ENCODE data around the gene PAXIP1. TPM values are rescaled to one million over a fixed set of nuclear protein-coding genes. Genes with fewer than 3 reads are reported as not detected.
"Not testable (repeated sequence)": the region's sequence is repeated elsewhere in the genome, so short reads cannot be mapped to it uniquely, and the experiment has no call there.

Gene PAXIP1
- total RNA-seq, 1 experiment from 2014 or later, result 32.6 TPM

DNA sequence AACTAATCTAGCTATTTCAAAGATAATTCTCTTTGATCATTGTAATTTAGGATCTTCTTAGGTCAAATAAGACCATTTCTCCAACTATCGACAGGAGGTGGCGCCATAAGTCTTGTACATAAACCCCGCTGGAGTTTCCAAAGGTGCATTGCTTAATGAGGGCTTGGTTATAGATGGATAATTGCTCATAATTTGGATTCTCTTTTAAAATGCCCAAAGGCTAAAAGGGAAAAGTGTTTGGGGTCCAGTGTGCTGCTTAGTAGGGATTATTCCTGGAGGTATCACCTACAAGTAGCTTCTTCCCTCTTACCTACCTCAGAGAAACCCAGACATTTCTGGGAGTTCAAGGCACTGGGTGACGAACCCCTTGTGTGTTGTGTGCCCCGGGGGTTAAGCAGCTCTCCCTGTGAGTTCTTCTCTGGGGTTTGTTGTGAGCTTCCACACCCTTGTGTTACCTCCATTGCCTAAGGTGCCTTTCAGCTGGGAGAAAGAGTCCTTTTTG, 75.2 kb downstream of the PAXIP1 start:
- Histone ChIP-seq H4K91ac (ENCODE audit: insufficient read length, low read depth, low read length) (no peak overlapping the region), H2BK20ac (ENCODE audit: low read depth, low read length, poor library complexity, severe bottlenecking) (no peak overlapping the region), H2BK120ac (ENCODE audit: low read depth, low read length, poor library complexity, severe bottlenecking) (no peak overlapping the region), H3K79me2 (ENCODE audit: insufficient read depth, low read length) (no peaks in the 10 kb centered on the region), H3K9ac (ENCODE audit: extremely low read depth, insufficient read length, low read length) (no peak overlapping the region), H3K4ac (ENCODE audit: low read depth, low read length) (no peak overlapping the region), H2BK12ac (ENCODE audit: insufficient read length, low read depth, low read length) (no peak overlapping the region), H3K4me1 (ENCODE audit: insufficient read depth, low read length) (peaks cover 3% of the 10 kb centered on the region; the same call in 1 of the 2 replicates), H3K4me2 (ENCODE audit: insufficient read depth, insufficient read length, low read length) (no peak overlapping the region), H3K23me2 (ENCODE audit: insufficient read length, low read depth, low read length, poor library complexity, severe bottlenecking) (no peaks in the 10 kb centered on the region), H2AFZ (ENCODE audit: low read length) (no peak overlapping the region), H3K56ac (ENCODE audit: insufficient read length, low read depth, low read length) (no peak overlapping the region), H2AK5ac (ENCODE audit: insufficient read length, low read length) (no peak overlapping the region), H3K14ac (ENCODE audit: insufficient read depth, low read length) (no peak overlapping the region), H4K5ac (ENCODE audit: insufficient read length, low read depth, low read length) (no peak overlapping the region), H3K9me3 (ENCODE audit: control insufficient read depth, low read depth, low read length) (peaks cover 3% of the 10 kb centered on the region), H3T11ph (ENCODE audit: low read length) (no peak overlapping the region), H3K27me3 (ENCODE audit: insufficient read depth, low read length) (no peaks in the 10 kb centered on the region), H4K20me1 (ENCODE audit: control insufficient read depth, insufficient read depth, insufficient read length) (no peaks in the 10 kb centered on the region), H3K18ac (ENCODE audit: insufficient read length, low read depth, low read length) (no peak overlapping the region), H3K79me1 (ENCODE audit: insufficient read depth, low read depth, low read length, poor library complexity, severe bottlenecking) (no peaks in the 10 kb centered on the region), H3K27ac (ENCODE audit: insufficient read length, low read depth, low read length) (no peak overlapping the region), H2BK15ac (ENCODE audit: low read depth, low read length) (no peak overlapping the region), H4K8ac (replicated peaks; ENCODE audit: insufficient read length, low read depth, low read length) (no peak overlapping the region), H3K23ac (ENCODE audit: insufficient read length, low read depth, low read length) (no peak overlapping the region), H2BK5ac (ENCODE audit: insufficient read length, low read length) (no peak overlapping the region)
- no CpG with 5 or more reads among the region's 5 CpGs for WGBS (ENCODE audit: extremely low coverage, insufficient read length, low lambda C conversion rate)
- Mint-ChIP-seq H3K36me3 (ENCODE audit: insufficient read depth in 1 of 3, low read depth in 3 of 3) (peaks cover 5 to 10% (median 6%) of the 10 kb centered on the region in 3 experiments; a peak in 5 of 7 replicates), H3K27ac (no peak overlapping the region), H3K27me3 (ENCODE audit: low read depth) (peaks cover under 1% of the 10 kb centered on the region; the same call in 1 of the 2 replicates), H3K4me1 (peaks cover 24 to 30% of the 10 kb centered on the region in 2 experiments), H3K4me3 (no peak overlapping the region; a peak in 1 of 5 replicates), H3K9me3 (peaks cover 7 to 11% of the 10 kb centered on the region in 2 experiments; a peak in 4 of 5 replicates)
- peak; percentile 65 for DNase-seq
- peak; percentile 84 for TF ChIP-seq CTCF (conservative IDR thresholded peaks at IDR 0.05)

DNA sequence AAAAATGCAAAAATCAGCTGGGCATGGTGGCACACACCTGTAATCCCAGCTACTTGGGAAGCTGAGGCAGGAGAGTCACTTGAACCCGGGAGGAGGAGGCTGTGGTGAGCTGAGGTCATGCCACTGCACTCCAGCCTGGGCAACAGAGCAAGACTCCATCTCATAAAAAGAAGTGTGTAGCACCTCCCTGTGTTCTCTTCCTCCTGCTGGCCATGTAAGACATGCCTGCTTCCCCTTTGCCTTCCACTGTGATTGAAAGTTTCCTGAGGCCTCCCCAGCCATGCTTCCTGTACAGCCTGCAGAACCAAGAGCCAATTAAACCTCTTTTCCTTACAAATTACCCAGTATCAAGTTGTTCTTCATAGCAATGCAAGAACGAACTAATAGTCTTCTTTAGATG, 80.5 kb downstream of the PAXIP1 start:
- H3K14ac ChIP-seq (ENCODE audit: insufficient read depth, low read length); H3K4me2 ChIP-seq (ENCODE audit: insufficient read depth, insufficient read length, low read length); H4K5ac ChIP-seq (ENCODE audit: insufficient read length, low read depth, low read length); H3K9me3 ChIP-seq (ENCODE audit: control insufficient read depth, low read depth, low read length); H2BK5ac ChIP-seq (ENCODE audit: insufficient read length, low read length); H4K20me1 ChIP-seq (ENCODE audit: control insufficient read depth, insufficient read depth, insufficient read length); H3K79me2 ChIP-seq (ENCODE audit: insufficient read depth, low read length); H4K91ac ChIP-seq (ENCODE audit: insufficient read length, low read depth, low read length); DNase-seq; H3K4me3 Mint-ChIP-seq; H3K4me1 ChIP-seq (ENCODE audit: insufficient read depth, low read length); H2BK120ac ChIP-seq (ENCODE audit: low read depth, low read length, poor library complexity, severe bottlenecking); H3K27me3 ChIP-seq (ENCODE audit: insufficient read depth, low read length); H3K36me3 Mint-ChIP-seq (ENCODE audit: insufficient read depth in 1 of 3, low read depth in 3 of 3); H3K27me3 Mint-ChIP-seq (ENCODE audit: low read depth); H3K79me1 ChIP-seq (ENCODE audit: insufficient read depth, low read depth, low read length, poor library complexity, severe bottlenecking); H3K9ac ChIP-seq (ENCODE audit: extremely low read depth, insufficient read length, low read length); H3K56ac ChIP-seq (ENCODE audit: insufficient read length, low read depth, low read length); H3K27ac Mint-ChIP-seq; H2BK20ac ChIP-seq (ENCODE audit: low read depth, low read length, poor library complexity, severe bottlenecking); H3K23me2 ChIP-seq (ENCODE audit: insufficient read length, low read depth, low read length, poor library complexity, severe bottlenecking); H3K9me3 Mint-ChIP-seq; H3K4me1 Mint-ChIP-seq; H2BK15ac ChIP-seq (ENCODE audit: low read depth, low read length); H2AFZ ChIP-seq (ENCODE audit: low read length); H3K18ac ChIP-seq (ENCODE audit: insufficient read length, low read depth, low read length); H3K4ac ChIP-seq (ENCODE audit: low read depth, low read length); H2AK5ac ChIP-seq (ENCODE audit: insufficient read length, low read length); H3K23ac ChIP-seq (ENCODE audit: insufficient read length, low read depth, low read length); H3K27ac ChIP-seq (ENCODE audit: insufficient read length, low read depth, low read length); H2BK12ac ChIP-seq (ENCODE audit: insufficient read length, low read depth, low read length); H3T11ph ChIP-seq (ENCODE audit: low read length); H4K8ac ChIP-seq (replicated peaks; ENCODE audit: insufficient read length, low read depth, low read length): not testable (repeated sequence)
- no CpG with 5 or more reads among the region's 2 CpGs for WGBS (ENCODE audit: extremely low coverage, insufficient read length, low lambda C conversion rate)
